HG02970 (cell line): Measurements from ENCODE around the gene DLEC1.
"Not testable (repeated sequence)": the region's sequence is repeated elsewhere in the genome, so short reads cannot be mapped to it uniquely, and the experiment has no call there.

Source experiments
- ATAC-seq: cut with Tn5 transposase; IDR thresholded peaks from one replicate; pipeline ENCODE4 v1.9.1; 2021; ENCODE audit warnings: mild to moderate bottlenecking, moderate library complexity, moderate number of reproducible peaks; ENCODE audit not compliant: unreplicated experiment, low FRiP score

Gene DLEC1

GRCh38 chr3:38077073-38077472 lies 38.1 kb downstream of the DLEC1 start:
- not testable (repeated sequence) for ATAC-seq

DNA sequence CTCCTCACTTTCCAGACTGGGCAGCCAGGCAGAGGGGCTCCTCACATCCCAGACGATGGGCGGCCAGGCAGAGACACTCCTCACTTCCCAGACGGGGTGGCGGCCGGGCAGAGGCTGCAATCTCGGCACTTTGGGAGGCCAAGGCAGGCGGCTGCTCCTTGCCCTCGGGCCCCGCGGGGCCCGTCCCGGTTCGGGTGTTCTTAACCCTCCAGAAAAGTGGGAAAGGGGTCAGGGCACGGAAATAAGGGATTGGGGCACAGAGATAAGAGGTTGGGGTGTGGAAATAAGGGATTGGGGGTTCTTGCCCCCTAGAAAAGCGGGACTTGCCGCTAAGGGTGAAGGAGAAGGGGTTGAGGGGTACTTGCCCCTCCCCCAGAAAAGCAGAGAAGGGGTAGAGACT lies 43.3 kb downstream of the DLEC1 start:
- not testable (repeated sequence) for ATAC-seq

GRCh38 chr3:38083254-38083653 lies 44.2 kb downstream of the DLEC1 start:
- not testable (repeated sequence) for ATAC-seq

GRCh38 chr3:38083871-38084333 lies 44.9 kb downstream of the DLEC1 start:
- ATAC-seq = no peak

DNA sequence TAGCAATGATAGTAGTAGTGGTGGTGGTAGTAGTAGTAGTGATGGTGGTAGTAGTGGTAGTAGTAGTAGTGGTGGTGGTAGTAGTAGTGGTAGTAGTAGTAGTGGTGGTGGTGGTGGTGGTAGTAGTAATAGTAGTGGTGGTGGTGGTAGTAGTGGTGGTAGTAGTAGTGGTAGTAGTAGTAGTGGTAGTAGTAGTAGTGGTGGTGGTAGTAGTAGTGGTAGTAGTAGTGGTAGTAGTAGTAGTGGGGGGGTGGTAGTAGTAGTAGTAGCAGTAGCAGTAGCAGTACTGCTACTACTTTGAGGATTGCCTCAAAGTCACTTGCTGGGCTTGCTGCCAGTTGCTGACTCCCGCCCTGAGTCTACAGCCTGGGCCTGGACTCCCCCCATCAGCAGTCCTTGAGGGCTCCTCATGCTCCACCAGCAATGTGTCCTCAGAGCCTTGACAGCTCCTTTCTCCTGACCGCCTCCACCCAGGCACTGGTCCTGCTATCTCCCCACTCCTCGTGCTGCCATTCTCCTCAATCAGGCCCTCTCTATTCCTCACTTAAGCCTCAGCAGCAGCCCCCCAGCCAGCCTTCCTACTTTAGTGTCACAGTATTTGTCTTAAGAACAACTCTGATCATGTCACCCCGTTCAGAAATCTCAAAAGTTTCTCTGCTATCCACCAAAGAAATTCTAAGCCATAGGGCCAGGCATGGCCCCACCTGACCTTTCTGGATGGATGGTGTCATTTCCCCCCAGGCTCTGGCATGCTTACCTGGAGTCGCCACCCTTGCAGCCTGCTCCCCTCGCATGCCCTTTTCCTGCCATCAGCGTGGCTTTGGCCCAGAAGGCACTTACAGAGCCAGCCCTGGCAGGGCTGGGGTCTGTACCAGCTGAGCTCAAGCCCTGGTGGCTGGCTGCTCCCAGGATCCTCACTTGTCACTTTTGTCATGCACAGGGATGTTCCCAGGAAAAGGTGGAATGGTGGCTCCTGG lies 45.6 kb downstream of the DLEC1 start:
- ATAC-seq = no peak

DNA sequence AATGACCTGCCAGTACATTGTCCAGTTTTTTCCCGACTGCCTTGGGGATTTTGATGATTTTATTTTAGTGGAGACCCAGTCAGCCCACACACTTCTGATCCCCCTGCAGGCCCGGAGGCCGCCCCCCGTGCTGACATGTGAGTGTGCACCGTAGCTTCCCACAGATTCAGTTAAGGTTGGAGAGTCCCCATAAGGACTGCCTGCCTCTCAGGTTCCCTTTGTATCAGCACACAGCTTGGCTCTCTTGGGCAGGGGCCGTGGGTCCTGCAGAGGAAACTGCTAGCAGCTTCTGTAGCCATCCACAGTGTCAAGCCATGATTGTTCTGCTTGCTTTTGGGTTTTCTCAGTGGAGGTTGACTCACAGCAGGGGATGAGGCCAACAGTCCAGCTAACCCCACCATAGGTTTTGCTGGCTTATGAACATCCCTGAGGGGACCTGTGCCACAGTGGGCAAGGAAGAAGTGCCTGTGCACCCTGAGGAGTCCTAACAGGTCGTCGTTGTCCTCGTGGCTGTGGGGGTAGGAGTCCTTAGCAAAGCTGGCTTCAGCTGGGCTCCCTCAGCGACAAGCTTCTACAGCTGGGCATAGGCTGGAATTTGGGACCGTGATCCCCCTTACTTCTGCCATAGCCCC lies 46.4 kb downstream of the DLEC1 start:
- no peak for ATAC-seq

DNA sequence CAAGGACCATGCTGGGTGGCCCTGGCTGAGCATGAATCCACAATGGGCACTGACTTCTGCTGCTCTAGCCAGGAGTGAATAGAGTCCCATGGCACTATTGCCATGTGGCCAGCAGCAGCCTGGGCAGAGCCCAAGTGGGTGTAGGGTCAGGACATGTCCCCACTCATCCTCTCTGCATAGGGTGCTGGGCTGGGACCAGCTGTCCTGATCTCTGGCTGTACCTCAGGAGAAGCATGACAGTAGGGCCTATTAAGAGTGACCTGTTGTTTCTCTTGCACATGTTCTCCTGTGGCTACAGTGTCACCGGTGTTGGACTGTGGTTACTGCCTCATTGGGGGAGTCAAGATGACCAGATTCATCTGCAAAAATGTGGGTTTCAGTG lies 46.9 kb downstream of the DLEC1 start:
- ATAC-seq = no peak

- no peak for ATAC-seq
These were observed 47.5 kb downstream of the DLEC1 start for GRCh38 chr3:38086496-38086895.

DNA sequence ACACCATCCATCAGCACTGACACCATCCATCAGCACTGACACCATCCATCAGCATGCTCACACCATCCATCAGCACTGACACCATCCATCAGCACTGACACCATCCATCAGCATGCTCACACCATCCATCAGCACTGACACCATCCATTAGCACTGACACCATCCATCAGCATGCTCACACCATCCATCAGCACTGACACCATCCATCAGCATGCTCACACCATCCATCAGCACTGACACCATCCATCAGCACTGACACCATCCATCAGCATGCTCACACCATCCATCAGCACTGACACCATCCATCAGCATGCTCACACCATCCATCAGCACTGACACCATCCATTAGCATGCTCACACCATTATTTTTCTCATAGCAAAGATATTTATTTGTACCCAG lies 48.3 kb downstream of the DLEC1 start:
- not testable (repeated sequence) for ATAC-seq

- no peak for ATAC-seq
These were observed 49.4 kb downstream of the DLEC1 start for GRCh38 chr3:38088126-38089078.

GRCh38 chr3:38089163-38089562 lies 50.2 kb downstream of the DLEC1 start:
- ATAC-seq = no peak

DNA sequence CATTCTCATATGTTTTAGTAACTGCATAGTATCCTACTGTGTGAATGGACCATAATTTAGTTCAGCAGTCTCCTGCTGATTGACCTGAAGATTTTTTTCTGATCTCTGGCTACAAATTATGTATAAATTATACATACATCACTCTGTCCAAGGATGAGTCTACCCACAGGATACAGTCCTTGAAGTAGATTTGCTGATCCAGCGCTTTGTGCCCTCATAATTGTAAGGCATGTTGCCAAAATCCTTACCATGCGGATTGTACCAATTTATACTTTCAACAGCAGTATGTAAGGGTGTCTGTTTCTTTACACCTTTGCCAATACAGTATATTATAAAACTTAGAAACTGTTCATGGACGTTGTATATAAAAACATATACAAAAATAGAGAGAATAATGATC lies 51.4 kb downstream of the DLEC1 start:
- no peak for ATAC-seq

DNA sequence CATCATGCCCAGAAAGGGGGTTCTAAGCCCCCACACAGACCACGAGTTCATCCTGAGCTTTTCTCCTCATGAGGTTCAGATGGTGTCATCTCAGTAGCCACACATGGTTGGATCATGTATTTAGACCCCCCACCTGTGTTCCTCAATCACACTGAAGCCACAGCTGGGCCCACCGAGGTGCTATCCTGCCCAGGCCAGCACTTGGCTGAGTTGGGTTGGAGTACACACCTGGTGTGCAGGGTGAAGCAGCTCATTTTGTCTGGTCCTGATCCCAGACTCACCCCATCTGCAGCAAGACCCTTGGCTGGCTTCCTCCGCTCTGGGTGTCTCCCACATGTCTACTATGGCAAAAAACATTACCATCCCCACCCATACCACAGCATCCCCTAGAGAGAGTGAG lies 56.0 kb downstream of the DLEC1 start:
- ATAC-seq = no peak

DNA sequence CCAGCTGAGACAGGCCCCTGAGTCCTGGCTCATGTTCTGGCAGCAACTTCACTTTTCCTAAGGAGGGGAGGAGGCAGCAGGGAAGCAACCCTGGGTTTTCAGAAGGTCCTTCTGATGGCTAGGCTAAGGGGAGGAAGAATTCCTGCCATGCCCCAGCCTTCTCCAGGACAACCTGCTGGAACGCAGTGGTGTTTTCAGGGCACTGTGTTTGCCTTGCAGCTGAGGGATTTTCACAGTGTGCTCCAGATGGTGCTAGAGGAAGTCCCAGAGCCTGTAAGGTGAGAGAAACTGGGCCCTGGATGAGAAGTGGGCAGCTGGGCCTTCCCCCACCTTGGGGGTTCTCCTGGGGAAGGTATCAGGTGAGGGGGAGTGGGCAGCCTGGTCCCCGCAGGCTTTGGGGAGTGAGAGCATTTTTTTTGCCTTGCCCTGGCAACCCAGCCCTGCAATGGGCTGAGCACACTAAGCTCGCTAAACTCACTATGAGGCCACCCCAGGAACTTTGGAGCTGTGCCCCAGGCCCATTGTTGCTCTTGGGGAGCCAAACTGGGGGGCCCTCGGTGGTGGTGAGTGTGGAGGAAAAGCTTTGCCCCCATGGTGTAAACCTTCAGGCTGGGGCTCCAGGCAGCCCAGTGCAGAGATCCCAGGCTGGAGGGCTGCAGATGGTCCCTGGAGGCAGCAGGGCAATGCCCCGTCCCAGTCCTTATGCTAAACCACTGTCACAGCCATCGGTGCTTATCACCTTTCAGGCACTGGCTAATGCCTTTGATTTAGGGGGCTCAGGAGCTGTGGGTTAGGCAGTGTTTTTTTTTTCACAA lies 56.9 kb downstream of the DLEC1 start:
- no peak for ATAC-seq

DNA sequence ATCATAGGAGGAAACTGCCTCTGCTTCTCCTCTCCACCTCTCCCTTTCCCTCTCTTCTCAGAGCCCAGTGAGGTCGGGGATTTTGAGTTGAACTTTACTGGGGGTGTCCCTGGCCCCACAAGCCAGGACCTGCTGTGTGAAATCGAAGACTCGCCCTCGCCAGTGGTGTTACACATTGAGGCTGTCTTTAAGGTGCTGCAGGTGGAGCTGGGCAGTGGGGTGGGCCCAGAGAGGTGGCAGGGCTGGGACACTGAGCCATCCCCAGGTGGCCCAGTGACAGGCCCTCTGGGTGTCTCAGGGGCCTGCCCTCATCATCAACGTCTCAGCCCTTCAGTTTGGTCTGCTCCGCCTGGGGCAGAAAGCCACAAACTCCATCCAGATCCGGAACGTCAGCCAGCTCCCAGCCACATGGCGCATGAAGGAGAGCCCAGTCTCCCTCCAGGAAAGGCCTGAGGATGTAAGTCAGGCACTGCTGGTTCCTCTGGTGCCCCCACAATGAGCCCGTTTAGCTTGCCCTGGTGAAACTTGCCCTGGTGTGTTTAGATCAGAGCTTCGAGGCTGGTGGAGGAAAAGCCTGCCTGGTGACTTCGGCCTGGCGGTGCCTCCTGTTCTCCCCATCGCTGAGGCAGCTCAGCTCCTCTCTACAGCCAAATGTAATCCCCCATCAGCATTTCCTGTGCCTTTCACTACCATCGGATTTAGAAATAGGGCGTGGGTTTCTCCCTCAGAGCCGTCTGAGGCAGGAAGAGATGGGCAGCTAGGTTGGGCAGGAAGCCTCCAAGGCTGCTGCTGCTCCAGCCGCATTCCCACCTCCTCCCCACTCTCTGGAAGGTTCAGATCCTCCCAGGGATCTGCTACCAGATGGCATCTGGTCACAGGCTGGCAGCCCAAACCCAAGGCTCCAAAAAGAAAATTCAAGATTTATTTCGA lies 58.7 kb downstream of the DLEC1 start:
- no peak for ATAC-seq

DNA sequence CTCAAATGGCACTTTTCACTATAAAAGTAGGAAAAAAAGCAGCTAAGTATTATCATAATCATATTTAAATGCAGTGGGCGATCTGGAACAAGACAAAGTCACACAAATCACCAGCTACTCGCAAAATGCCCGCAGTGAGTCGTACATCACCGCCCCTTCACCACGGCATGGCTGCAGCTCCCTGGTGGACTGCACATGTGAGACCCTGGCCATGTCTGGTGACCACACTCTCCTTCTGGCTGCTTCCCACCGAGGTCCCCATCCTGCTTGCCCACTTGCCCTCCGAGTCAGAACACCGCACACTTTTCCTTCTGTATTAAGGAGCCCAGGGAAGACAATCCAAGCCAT lies 59.3 kb downstream of the DLEC1 start:
- ATAC-seq = no peak

DNA sequence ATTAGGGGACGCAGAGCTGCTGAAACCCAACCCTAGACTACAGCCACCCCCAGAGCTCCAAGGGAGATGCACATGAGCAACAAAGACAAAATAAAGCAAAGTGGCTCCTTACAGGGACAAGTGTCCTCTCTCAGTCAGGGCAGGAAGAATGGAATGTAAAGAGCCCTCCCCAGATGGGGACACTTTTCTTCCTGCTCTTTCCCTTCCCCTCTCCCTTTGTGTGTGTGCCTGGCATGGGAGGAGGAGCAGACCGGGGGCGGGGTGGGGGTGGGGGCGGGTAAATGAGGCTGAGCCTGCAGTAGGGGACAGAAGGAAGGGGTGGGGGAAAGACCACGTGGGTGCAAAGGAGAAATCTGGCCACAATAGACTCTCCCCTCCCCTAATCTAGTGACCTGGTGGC lies 60.5 kb downstream of the DLEC1 start:
- ATAC-seq = no peak

- no peak for ATAC-seq
These were observed 61.5 kb downstream of the DLEC1 start for GRCh38 chr3:38100498-38100897.
